Testis (tissue), 2 donors: ENCODE measurements around the gene BMP7.

Experiments
- CTCF ChIP-seq, 3 experiments: fragments of 450-650 bp in 2 of 3; fragments of 200-600 bp in 1 of 3; sonication (generic) in 1 of 3; IDR thresholded peaks; one replicate each; pipeline ENCODE4 v1.5.1; 2016 to 2019; ENCODE audit warnings: antibody characterized with exemption in 3 of 3, mild to moderate bottlenecking in 2 of 3, moderate library complexity in 1 of 3
- POLR2A ChIP-seq: fragments of 450-650 bp; IDR thresholded peaks from one replicate; pipeline ENCODE4 v1.6.1; 2017; ENCODE audit warnings: antibody characterized with exemption, mild to moderate bottlenecking, moderate library complexity

GRCh38 chr20:57251949-57252348, 14.5 kb downstream of the BMP7 start:
- TF ChIP-seq CTCF (IDR thresholded peaks at IDR 0.05), result no peak
- TF ChIP-seq POLR2A, result no peak
